DMS53 treated with DMSO at 0.1 percent for 48 hours (cell line): Measurements from ENCODE around the gene BNC2.

Source experiments
- DNase-seq: peaks from one replicate; lab custom pipeline; 2025; ENCODE audit not compliant: unreplicated experiment; lab: John Stamatoyannopoulos, UW

Gene BNC2

GRCh38 chr9:16718952-16719351 is 151.5 kb downstream of the BNC2 start:
- no peak for DNase-seq

- DNase-seq = no peak
These were observed 152.2 kb downstream of the BNC2 start for GRCh38 chr9:16718296-16718695.

- no peak for DNase-seq
These were observed 153.9 kb downstream of the BNC2 start for GRCh38 chr9:16716601-16717000.

GRCh38 chr9:16715404-16715803 is 155.1 kb downstream of the BNC2 start:
- DNase-seq = no peak

- no peak for DNase-seq
These were observed 157.7 kb downstream of the BNC2 start for GRCh38 chr9:16712787-16713186.

- no peak for DNase-seq
These were observed 159.6 kb downstream of the BNC2 start for GRCh38 chr9:16710888-16711287.

GRCh38 chr9:16709924-16710323 is 160.5 kb downstream of the BNC2 start:
- DNase-seq = no peak

GRCh38 chr9:16708656-16709435 is 161.6 kb downstream of the BNC2 start:
- DNase-seq = no peak

GRCh38 chr9:16705111-16705604 is 165.3 kb downstream of the BNC2 start:
- DNase-seq = no peak

GRCh38 chr9:16704116-16705110 is 166.1 kb downstream of the BNC2 start:
- DNase-seq = no peak

- no peak for DNase-seq
These were observed 169.1 kb downstream of the BNC2 start for GRCh38 chr9:16701347-16701746.

- DNase-seq = no peak
These were observed 176.9 kb downstream of the BNC2 start for GRCh38 chr9:16693616-16694015.

GRCh38 chr9:16690628-16691027 is 179.8 kb downstream of the BNC2 start:
- DNase-seq = no peak

- DNase-seq = no peak
These were observed 180.3 kb downstream of the BNC2 start for GRCh38 chr9:16690205-16690604.

- no peak for DNase-seq
These were observed 181.0 kb downstream of the BNC2 start for GRCh38 chr9:16689351-16689938.

GRCh38 chr9:16688814-16689213 is 181.7 kb downstream of the BNC2 start:
- DNase-seq = no peak

GRCh38 chr9:16687678-16688369 is 182.6 kb downstream of the BNC2 start:
- DNase-seq = no peak

GRCh38 chr9:16683326-16683725 is 187.1 kb downstream of the BNC2 start:
- no peak for DNase-seq

GRCh38 chr9:16682273-16682672 is 188.2 kb downstream of the BNC2 start:
- DNase-seq = no peak

- no peak for DNase-seq
These were observed 188.8 kb downstream of the BNC2 start for GRCh38 chr9:16681652-16681987.
